Pancreas (tissue), 10 donors: ENCODE results near the gene EXOSC6. TPM values are rescaled to one million over a fixed set of nuclear protein-coding genes. Genes with fewer than 3 reads are reported as not detected.
"Not testable (repeated sequence)": the region's sequence is repeated elsewhere in the genome, so short reads cannot be mapped to it uniquely, and the experiment has no call there.

Experiments used
- ATAC-seq, 4 donors: fragments of 200-7000 bp; cut with Tn5 transposase; one replicate each; pipeline versions ENCODE4 v1.8.0 to v1.9.1; 2020; ENCODE audit warnings: mild to moderate bottlenecking in 4 of 4, moderate library complexity in 4 of 4
- DNase-seq, 6 donors: peaks; one replicate each; pipeline ENCODE4 v3.0.0-alpha.2; 2020
- FAIRE-seq: peaks from 2 replicates; lab custom pipeline; 2012; peaks lifted over from hg19 to GRCh38; lab: Jason Lieb, UNC
- H3K27ac ChIP-seq, 4 donors: fragments of 200-600 bp; sonication (generic); 1 replicate in 3 of 4; 2 replicates in 1 of 4; pipeline versions ENCODE4 v1.5.0 to v1.8.0; 2020
- H3K27me3 ChIP-seq, 4 donors: fragments of 200-600 bp; one replicate each; pipeline ENCODE4 v1.8.0; 2021
- H3K36me3 ChIP-seq, 3 donors: fragments of 200-600 bp; sonication (generic) in 1 of 3; one replicate each; pipeline versions ENCODE4 v1.5.0 to v1.8.0; 2020 to 2021
- H3K4me1 ChIP-seq, 3 donors: fragments of 200-600 bp; one replicate each; pipeline ENCODE4 v1.8.0; 2021
- H3K4me3 ChIP-seq, 4 donors: fragments of 200-600 bp; sonication (generic) in 2 of 4; one replicate each; pipeline versions ENCODE4 v1.5.0 to v1.8.0; 2020 to 2021
- H3K9me3 ChIP-seq, 4 donors: fragments of 200-600 bp; one replicate each; pipeline ENCODE4 v1.8.0; 2021
- WGBS, 2 donors: extraction: QIAGEN DNeasy Blood & Tissue Kit; methylation state at CpG; one replicate each; pipeline ENCODE4 v1.1.7; 2013; 5-methylcytosine and 5-hydroxymethylcytosine counted together
- intact Hi-C, 3 donors: fragments of 100-400 bp; cut with DNase I; formaldehyde crosslinking; loops; one replicate each; pipeline versions ENCODE4 v1.11.1 to v1.14.2; 2022
- polyA plus RNA-seq, 2 donors: library from polyadenylated mRNA; stranded (reverse); fragments of 200-250 nt; gene quantifications; one replicate each; pipeline ENCODE4 v1.2.3, GENCODE V29; 2013
- total RNA-seq, 6 donors: library from RNA; stranded (reverse); fragmentation: NEBNext Ultra II Directional in 4 of 6; extraction: Animal tissue kit (Norgen Biotek cat#: 25700) in 4 of 6; gene quantifications; one replicate each; pipeline versions ENCODE4 v1.2.1 to v1.2.4, GENCODE V29; 2021 to 2023
- TF ChIP-seq, protein P1 (sequence below), 4 donors: fragments of 200-600 bp; sonication (generic) in 3 of 4; IDR thresholded peaks; one replicate each; pipeline versions ENCODE4 v1.5.0 to v1.8.0; 2021; ENCODE audit warnings: antibody characterized with exemption in 4 of 4
- donor health status: healthy with polysubstance abuse.
- donor health status: DM: no; HTN: no; CAD: no; lungs with moderate emphysema.
- donor health status: DM: no; HTN: no; CAD: no.
- donor health status: control.
- donor health status: control.
- donor health status: Bipolar disorder and iron deficiency.
- donor health status: DM: yes; HTN: yes; CAD: no.
- donor health status: DM: no; HTN: no; CAD: no.
- donor health status: DM: no; HTN: no; CAD: no.
- donor health status: DM: yes; HTN: yes; CAD: no.

Gene EXOSC6
- total and polyA plus RNA-seq, 8 donors, result 8.5 to 20.2 (median 9.9) TPM

DNA sequence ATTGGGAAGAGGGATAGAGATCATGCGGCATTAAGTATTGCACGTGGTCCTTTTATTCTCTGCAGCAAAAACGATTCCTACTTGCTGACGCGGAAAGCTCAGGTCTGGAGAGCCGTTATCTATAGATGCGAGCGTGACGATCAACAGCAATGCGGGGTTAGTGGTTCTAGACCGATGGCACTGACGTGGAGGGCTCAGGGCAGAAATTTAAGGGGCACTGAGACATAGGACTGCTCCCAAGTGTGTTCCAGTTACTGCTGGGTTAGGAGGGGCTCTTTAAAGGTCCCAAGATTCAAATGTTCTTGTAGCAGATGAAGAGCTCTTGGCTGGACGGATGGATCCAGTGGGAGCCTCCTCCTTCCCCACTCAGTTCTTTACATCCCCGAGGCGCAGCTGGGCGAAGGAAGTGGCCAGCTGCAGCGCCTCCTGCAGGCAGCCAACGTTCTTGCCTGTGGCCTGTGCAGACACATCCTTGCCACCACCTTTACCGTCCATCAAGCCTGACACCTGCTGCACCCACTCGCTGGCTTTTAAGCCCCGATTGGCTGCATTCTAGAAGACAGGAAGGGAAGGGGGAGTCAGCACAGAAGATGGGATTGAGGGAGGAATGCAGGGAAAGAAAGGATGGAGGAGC, 732 bp upstream of the EXOSC6 start:
- 82 to 86% methylated on average over 21 of the region's 21 CpGs for WGBS, 2 donors
- intact Hi-C loops, result no loop called here
- no peaks in the 10 kb centered on the region for H3K9me3 ChIP-seq
- H3K36me3 ChIP-seq, result peaks cover 0 to 44% (median 26%) of the 10 kb centered on the region in 3 donors
- no peak for FAIRE-seq
- peak in 1 of 6 donors; percentile 35 for DNase-seq
- H3K27ac ChIP-seq, result no peak overlapping the region
- H3K4me3 ChIP-seq, result no peak overlapping the region
- H3K27me3 ChIP-seq, result no peaks in the 10 kb centered on the region
- H3K4me1 ChIP-seq, result peaks cover 0 to 8% (median 7%) of the 10 kb centered on the region in 3 donors
- TF ChIP-seq, protein P1, sequence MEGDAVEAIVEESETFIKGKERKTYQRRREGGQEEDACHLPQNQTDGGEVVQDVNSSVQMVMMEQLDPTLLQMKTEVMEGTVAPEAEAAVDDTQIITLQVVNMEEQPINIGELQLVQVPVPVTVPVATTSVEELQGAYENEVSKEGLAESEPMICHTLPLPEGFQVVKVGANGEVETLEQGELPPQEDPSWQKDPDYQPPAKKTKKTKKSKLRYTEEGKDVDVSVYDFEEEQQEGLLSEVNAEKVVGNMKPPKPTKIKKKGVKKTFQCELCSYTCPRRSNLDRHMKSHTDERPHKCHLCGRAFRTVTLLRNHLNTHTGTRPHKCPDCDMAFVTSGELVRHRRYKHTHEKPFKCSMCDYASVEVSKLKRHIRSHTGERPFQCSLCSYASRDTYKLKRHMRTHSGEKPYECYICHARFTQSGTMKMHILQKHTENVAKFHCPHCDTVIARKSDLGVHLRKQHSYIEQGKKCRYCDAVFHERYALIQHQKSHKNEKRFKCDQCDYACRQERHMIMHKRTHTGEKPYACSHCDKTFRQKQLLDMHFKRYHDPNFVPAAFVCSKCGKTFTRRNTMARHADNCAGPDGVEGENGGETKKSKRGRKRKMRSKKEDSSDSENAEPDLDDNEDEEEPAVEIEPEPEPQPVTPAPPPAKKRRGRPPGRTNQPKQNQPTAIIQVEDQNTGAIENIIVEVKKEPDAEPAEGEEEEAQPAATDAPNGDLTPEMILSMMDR (IDR thresholded peaks at IDR 0.05), result no peak
- ATAC-seq, result no peak

DNA sequence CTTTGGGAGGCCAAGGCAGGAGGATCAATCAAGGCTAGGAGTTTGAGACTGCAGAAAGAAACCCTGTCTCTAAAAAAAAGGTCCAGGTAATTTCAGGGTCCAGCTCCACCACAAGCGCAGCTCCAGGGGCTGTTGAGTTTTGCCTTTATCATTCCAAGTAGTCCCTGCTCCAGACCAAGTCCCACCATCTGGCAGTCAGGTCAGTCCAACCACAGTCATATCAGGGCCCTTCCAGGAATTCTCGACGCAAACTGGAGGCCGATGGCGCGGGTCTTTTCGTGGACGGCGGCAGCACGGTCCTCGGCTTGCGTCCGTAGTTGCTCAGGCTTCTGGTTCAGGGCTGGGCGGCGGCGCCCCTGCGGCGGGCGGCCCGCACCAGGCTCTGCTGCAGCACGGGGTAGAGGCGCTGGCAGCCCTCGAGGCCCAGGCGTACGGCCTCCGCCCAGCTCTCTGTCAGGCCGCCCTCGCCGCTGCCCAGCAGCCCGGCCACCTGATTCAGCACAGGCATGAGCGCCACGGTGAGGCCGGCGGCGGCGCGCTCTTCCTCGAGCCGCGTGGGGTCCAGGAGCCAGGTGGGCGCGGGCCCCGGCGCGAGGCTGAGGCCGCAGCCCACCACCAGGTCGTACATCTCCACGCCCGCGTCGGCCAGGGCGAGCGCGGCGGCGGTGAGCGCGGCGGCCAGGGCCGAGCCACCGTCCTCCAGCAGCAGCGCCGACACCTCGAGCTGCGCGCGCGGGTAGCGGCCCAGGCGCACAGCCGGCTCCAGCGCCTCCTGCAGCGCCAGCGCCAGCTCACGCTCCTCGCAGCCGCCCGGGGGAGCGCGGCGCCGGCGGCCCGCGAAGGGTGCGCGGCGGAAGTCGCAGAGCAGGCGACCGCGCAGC, 752 bp downstream of the EXOSC6 start:
- 1 to 6% methylated on average over 55 to 92 of the region's 92 CpGs for WGBS, 2 donors
- H3K27me3 ChIP-seq, result no peaks in the 10 kb centered on the region
- TF ChIP-seq, protein P1 (IDR thresholded peaks at IDR 0.05), result no peak
- peaks cover 0 to 29% (median 15%) of the 10 kb centered on the region in 3 donors for H3K36me3 ChIP-seq
- peak overlapping the region; percentile 32 to 68 (median 61) for H3K4me3 ChIP-seq
- H3K9me3 ChIP-seq, result no peaks in the 10 kb centered on the region
- peaks cover 0 to 8% (median 7%) of the 10 kb centered on the region in 3 donors for H3K4me1 ChIP-seq
- intact Hi-C loops, result no loop called here
- H3K27ac ChIP-seq, result peak overlapping the region; percentile 19 to 75 (median 56)
- ATAC-seq, result peak; percentile 39 to 61 (median 58)
- no peak for FAIRE-seq
- DNase-seq, result peak; percentile 31 to 80 (median 57)

DNA sequence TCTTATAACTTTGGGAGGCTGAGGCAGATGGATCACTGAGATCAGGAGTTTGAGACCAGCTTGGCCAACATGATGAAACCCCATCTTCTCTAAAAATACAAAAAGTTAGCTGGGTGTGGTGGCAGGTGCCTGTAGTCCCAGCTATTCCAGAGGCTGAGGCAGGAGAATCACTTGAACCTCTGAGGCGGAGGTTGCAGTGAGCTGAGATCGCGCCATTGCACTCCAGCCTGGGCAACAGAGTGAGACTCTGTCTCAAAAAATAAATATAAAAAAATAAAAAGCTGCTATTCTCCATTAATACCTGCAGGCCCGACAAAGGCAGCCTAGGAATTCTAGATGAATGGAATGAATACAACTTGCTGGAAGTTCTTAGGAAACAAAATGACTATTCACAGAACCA, 2.0 kb downstream of the EXOSC6 start:
- DNase-seq, H3K9me3 ChIP-seq, H3K4me1 ChIP-seq, H3K27me3 ChIP-seq, intact Hi-C loops, H3K4me3 ChIP-seq, ATAC-seq, FAIRE-seq, H3K27ac ChIP-seq: not testable (repeated sequence)
- H3K36me3 ChIP-seq, result peaks cover 0 to 16% (median 10%) of the 10 kb centered on the region in 3 donors
- 73 to 81% methylated on average over 4 of the region's 4 CpGs for WGBS, 2 donors

DNA sequence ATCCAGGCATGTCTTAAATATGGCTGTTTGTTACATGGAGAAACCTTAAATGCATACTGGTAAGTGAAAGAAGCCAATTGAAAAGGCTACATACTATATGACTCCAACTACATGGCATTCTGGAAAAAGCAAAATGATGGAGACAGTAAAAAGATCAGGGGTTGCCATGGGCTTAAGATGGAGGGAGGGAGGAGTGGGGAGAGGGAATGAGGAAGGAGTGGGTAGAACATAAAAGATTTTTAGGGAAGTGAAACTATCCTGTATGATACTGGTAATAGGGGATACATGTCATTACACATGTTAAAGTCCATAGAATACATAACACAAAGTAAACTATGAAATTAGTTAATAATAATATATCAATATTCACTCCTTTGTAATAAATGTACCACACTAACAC, 13.0 kb downstream of the EXOSC6 start:
- ATAC-seq, H3K27ac ChIP-seq, FAIRE-seq, H3K27me3 ChIP-seq, DNase-seq, intact Hi-C loops, H3K36me3 ChIP-seq, H3K4me3 ChIP-seq, H3K4me1 ChIP-seq, H3K9me3 ChIP-seq: not testable (repeated sequence)

DNA sequence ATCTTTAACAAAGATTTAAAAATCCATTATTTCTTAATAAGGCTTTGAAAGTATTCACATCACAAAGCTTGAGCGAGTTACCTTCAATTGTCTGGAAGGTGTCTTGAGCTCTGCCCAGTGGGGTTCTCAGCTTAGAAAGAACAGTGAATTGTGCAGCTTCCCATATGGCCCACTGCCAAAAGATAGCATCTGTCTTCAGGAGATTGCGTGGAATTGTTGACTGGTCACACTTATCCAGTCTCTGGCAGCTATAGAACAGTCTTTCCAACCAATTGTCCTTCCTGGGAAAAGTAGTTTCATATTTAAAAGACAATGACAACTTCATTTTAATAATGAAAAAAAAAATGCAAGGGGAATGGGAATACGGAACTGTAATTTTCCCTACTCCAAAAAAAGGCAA, 19.9 kb downstream of the EXOSC6 start:
- H3K4me3 ChIP-seq, H3K36me3 ChIP-seq, H3K9me3 ChIP-seq, ATAC-seq, FAIRE-seq, H3K27me3 ChIP-seq, intact Hi-C loops, H3K27ac ChIP-seq, H3K4me1 ChIP-seq, DNase-seq: not testable (repeated sequence)
- 54 to 60% methylated on average over 2 of the region's 3 CpGs for WGBS, 2 donors

DNA sequence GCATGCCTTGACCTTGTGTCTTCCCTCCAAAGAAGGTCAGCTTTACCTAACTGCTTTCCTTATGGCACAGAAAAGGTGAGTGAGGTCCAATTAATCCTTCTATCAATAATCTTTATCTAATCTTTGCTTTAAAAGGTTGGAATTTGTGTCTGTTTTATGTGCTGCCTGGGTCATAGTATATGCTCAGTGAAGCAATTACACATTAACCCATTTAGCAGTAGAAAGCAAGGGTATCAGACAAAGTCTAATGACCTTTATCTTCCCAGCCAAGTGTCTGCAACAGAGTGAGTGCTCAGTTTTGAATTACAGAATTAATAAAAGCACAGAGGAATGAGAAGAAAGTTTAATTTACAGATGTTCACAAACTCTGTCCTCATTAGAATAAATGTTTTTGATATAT, 25.7 kb downstream of the EXOSC6 start:
- DNase-seq, H3K36me3 ChIP-seq, ATAC-seq, FAIRE-seq, H3K27ac ChIP-seq, H3K9me3 ChIP-seq, H3K27me3 ChIP-seq, H3K4me1 ChIP-seq, H3K4me3 ChIP-seq, intact Hi-C loops: not testable (repeated sequence)

DNA sequence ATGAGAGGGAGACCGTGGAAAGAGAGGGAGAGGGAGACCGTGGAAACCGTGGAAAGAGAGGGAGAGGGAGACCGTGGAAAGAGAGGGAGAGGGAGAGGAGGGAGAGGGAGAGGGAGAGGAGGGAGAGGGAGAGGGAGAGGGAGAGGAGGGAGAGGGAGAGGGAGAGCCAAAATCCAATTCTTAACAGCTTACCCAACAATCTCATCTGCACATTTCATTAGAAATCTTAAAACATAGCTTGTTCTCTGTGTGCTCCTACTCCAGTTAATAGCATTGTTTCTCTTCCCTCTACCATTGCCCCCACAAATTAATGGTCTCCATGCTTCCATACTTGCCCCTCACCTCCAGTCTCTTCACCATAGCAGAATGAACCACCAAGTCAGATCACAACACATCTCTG, 26.3 kb downstream of the EXOSC6 start:
- intact Hi-C loops, H3K27ac ChIP-seq, FAIRE-seq, H3K4me1 ChIP-seq, H3K27me3 ChIP-seq, H3K9me3 ChIP-seq, H3K4me3 ChIP-seq, DNase-seq, ATAC-seq, H3K36me3 ChIP-seq: not testable (repeated sequence)
- 100% methylated on average over 3 of the region's 4 CpGs; no CpG with 5 or more reads in 1 of the 2 donors for WGBS, 2 donors

DNA sequence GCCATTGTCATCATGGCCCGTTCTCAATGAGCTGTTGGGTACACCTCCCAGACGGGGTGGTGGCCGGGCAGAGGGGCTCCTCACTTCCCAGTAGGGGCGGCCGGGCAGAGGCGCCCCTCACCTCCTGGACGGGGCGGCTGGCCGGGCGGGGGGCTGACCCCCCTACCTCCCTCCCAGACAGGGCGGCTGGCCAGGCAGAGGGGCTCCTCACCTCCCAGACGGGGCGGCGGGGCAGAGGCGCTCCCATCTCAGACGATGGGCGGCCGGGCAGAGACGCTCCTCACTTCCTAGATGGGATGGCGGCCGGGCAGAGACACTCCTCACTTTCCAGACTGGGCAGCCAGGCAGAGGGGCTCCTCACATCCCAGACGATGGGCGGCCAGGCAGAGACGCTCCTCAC, 27.1 kb downstream of the EXOSC6 start:
- H3K27ac ChIP-seq, DNase-seq, H3K36me3 ChIP-seq, FAIRE-seq, H3K4me1 ChIP-seq, H3K9me3 ChIP-seq, ATAC-seq, intact Hi-C loops, H3K27me3 ChIP-seq, H3K4me3 ChIP-seq: not testable (repeated sequence)
- WGBS, 2 donors, result 94 to 97% methylated on average over 14 to 18 of the region's 24 CpGs

DNA sequence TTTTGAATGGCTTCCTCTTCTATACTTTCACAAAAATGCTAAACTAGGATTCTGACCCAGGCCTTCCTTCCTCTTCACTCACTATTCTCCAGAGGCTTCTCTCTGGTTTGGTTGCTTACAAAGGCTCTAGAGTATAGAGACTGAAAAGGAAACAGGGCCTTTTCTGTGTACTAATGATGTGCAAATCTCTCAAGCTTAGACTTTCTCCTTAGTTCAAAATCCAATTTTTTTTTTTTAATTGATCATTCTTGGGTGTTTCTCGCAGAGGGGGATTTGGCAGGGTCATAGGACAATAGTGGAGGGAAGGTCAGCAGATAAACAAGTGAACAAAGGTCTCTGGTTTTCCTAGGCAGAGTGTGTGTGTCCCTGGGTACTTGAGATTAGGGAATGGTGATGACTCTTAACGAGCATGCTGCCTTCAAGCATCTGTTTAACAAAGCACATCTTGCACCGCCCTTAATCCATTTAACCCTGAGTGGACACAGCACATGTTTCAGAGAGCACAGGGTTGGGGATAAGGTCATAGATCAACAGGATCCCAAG, 27.7 kb downstream of the EXOSC6 start:
- H3K27me3 ChIP-seq, ATAC-seq, H3K36me3 ChIP-seq, FAIRE-seq, intact Hi-C loops, DNase-seq, H3K4me1 ChIP-seq, H3K27ac ChIP-seq, H3K4me3 ChIP-seq, H3K9me3 ChIP-seq: not testable (repeated sequence)
- WGBS, 2 donors, result 55% methylated on average over 1 of the region's 3 CpGs

DNA sequence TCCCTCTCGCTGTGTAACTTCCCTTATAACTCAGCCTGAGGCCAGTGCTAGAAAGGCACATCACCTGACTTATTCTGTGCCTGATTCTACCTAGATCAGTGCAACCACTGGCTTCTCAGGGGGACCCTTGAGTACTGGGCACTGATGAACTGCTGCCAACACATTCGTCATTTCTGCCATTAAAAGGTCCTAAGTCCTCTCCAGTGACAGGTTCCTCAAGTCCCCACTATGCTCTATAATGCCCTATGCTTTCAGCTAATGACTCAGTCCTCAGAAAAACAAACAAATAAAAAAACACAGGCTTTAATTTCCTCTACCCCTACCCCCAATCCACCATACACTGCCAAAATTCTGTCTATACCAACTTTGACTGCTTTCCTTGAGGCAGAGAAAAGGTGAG, 28.5 kb downstream of the EXOSC6 start:
- H3K36me3 ChIP-seq, result not testable (repeated sequence)

More for the DNA sequence above, 28.5 kb downstream of the EXOSC6 start:
- H3K27ac ChIP-seq, FAIRE-seq, intact Hi-C loops, ATAC-seq, H3K9me3 ChIP-seq, DNase-seq, H3K4me1 ChIP-seq, H3K4me3 ChIP-seq, H3K27me3 ChIP-seq: not testable (repeated sequence)
- 71 to 73% methylated on average over 1 of the region's 2 CpGs for WGBS, 2 donors
